NCI-H2171 treated with DMSO at 0.1 percent for 48 hours (cell line): ENCODE data around the gene RITA1.
"Not testable (repeated sequence)": the region's sequence is repeated elsewhere in the genome, so short reads cannot be mapped to it uniquely, and the experiment has no call there.

Experiments used
- DNase-seq: peaks from one replicate; lab custom pipeline; 2025; lab: John Stamatoyannopoulos, UW

RITA1 gene

DNA sequence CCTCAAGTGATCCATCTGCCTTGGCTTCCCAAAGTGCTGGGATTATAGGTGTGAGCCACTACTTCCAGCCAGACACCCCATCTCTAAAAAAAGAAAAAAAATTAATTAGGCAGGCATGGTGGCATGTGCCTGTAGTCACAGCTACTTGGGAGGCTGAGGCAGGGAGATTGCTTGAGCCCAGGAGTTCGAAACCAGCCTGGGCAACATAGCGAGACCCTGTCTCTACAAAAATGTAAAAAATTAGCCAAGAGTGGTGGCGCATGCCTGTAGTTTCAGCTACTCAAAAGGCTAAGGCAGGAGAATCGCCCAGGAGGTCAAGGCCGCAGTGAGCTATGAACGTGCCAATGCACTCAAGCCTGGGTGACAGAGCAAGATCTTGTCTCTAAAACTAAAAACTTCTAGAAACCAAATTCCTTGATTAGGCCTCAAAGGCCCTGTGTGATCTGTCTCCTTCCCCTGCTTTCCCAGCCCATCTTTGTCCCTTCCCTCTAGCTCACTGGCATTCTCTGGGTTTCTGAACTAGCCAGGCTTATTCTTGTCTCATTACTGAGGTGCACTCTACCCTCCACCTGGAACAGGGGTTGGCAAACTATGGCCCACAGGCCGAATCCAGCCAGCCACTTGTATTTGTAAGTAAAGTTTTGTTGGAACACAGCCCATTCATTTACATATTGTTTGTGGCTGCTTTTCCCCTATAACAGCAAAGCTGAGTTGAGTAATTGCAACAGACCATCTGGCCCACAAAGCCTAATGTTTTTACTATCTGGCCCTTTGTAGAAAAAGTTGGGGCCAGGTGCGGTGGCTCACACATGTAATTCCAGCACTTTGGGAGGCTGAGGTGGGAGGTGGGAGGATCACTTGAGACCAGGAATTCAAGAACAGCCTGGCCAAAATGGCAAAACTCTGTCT, 18.6 kb downstream of the RITA1 start:
- DNase-seq = peak; percentile 56

DNA sequence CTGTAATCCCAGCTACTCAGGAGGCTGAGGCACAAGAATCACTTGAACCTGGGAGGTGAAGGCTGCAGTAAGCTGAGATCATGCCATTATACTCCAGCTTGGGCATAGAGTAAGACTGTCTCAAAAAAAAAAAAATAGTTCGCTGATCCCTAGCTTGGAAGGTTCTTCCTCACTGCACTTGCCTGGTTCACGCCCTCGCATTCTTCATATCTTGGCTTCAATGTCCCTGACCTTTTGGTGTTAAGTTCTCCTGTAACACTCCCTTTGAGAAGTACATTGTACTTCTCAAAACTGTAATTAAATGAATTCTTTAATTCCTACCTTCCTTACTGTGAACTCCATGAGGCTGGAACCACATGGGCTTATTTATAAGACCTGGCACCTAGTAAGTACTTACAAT, 19.3 kb downstream of the RITA1 start:
- no peak for DNase-seq

DNA sequence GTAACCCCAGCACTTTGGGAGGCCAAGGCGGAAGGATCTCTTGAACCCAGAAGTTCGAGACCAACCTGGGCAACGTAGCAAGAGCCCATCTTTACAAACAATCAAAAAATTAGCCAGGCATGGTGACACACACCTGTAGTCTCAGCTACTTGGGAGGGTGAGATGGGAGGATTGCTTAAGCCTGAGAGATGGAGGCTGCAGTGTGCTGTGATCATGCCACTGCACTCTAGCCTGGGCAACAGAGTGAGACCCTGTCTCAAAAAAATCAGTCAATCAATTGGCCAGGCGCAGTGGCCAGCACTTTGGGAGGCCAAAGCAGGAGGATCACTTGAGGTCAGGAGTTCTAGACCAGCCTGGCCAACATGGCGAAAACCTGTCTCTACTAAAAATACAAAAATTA, 21.3 kb downstream of the RITA1 start:
- DNase-seq = not testable (repeated sequence)

DNA sequence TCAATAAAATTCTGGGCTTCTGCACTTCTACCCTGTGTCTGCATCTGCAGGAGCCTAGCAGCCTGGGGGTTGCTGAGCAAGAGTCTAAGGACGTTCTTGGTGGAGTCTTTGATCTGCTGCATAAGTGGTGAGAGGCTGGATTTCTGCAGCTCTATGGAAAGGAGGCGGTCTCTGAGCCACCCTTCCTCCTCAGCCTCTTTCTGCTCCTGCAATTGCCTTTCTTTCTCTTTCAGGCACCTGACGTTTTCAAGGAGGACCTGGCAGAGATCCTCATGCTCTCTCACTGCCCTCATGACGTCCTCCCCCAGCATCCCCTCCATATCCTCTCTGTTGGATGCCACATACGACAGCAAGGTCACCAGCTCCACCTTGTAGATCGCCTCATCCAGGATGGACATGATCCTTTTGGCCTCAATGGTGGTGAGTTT, 22.1 kb downstream of the RITA1 start:
- no peak for DNase-seq

DNA sequence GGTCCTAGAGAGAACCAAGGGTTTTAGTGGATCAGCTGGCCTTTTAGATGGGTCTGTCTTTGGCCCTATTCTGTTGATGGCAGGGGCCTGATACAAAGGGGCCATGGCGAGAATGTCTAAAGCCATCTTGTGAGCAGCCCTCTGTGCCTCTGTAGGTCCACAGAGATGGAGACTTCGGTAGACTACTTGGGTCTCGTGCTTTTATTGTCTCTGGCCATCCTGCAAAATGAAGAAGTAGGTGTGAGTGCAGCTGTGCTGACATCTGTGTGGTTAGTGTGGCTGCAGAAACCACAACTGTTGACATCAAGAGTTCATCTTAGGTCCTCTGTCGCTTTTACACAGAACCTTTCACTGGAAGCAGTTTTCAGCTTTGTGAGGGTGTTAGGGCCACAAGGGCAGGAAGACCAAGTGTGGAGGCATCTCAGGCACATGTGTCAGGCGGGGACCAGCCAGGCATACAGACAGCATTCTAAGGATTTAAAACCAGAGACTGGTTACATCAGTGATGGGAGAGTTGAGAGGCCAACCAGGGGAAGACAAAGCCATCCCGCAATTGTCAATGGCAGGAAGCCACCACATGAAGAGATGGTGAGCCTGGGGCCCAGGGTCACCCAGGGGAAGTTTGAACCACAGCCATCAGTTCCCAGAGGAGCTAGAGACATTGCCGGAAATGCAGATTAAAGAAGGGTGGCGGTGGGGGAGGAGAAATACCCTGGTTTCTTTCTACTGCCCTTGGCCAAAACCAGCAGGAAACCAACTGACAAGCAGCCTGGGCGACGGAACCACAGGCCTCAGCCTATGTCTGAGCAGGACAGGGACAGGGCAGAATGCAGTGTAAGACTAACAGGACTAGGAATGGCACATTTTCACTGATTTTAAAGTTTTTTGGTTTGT, 22.8 kb downstream of the RITA1 start:
- no peak for DNase-seq

DNA sequence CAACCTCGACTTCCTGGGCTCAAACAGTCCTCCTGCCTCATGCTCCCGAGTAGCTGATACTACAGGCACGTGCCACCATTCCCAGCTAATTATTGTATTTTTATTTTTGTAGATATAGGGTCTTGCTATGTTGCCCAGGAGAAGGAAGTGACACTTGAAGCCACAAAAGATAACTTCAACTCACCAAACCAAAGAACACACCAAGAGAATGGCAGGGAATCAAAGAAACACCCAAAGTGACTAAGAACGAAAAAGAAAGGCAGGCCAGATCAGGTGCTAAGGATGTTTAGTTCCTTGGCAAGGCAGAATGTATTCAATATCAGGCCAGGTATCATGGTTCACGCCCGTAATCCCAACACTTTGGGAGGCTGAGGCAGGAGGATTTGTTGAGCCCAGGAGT, 25.6 kb downstream of the RITA1 start:
- DNase-seq = no peak

DNA sequence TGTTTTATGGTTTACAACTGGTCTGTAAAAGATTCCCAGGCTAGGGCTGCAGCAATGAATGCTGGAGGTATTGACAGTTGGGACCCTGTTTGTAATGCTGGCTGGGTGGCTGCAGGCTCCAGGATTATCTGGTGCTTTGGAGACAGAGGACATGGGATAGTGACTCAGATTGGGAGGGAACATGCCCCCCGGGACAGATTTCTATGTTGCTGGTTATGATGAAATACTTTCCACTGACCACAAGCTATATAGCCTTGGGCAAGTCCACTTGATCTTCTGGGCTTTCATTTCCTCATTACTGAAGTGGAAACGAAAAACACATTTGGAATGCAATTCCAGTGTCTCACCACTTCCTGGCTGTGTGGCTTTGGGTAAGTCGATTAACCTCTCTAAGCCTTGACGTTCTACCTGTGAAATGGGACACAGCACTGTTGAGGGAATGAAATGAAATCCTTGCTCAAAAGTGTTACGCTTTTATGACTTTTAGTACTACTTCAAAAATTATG, 29.4 kb downstream of the RITA1 start:
- DNase-seq = no peak

DNA sequence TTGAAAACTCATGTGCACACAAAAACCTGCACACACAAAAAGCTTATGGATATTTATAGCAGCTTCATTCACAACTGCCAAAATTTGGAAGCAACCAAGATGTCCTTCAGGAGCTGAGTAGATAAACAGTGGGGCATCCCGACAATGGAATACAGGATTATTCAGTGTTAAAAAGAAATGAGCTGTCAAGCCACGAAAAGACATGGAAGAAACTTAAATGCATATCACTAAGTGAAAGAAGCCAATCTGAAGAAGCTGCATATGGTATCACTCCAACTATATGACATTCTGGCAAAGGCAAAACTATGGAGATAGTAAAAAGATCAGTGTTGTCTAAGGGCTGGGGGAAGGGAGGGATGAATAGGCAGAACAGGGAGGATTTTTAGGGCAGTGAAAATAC, 30.5 kb downstream of the RITA1 start:
- DNase-seq = no peak

DNA sequence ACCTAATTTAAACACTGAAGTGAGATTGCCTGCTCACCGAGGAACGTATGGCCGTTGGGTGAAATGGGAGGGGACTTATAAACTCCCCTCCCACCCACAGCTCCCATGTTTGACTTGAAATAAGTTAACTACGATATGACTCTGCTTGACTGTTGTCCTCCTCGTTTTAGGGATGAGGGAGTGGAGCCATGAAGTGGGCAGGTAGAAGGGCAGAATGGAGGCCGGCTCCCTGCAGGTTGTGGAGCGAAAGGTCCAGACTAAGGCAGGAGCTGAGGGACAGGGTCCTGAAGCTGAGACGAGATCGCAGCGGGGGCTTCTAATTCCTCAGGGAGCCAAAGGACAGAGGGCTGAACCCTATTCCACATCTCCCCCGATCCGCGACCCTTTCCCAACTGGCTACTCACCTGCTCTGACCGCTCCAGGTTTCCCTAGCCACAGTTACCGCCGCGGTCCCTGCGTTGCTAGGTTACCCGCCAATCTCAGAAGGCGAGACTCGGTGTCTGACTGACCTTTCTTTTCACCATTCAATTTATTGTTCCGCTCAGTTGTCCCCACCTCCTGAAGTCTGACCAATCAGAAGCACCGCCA, 35.2 kb downstream of the RITA1 start:
- no peak for DNase-seq

DNA sequence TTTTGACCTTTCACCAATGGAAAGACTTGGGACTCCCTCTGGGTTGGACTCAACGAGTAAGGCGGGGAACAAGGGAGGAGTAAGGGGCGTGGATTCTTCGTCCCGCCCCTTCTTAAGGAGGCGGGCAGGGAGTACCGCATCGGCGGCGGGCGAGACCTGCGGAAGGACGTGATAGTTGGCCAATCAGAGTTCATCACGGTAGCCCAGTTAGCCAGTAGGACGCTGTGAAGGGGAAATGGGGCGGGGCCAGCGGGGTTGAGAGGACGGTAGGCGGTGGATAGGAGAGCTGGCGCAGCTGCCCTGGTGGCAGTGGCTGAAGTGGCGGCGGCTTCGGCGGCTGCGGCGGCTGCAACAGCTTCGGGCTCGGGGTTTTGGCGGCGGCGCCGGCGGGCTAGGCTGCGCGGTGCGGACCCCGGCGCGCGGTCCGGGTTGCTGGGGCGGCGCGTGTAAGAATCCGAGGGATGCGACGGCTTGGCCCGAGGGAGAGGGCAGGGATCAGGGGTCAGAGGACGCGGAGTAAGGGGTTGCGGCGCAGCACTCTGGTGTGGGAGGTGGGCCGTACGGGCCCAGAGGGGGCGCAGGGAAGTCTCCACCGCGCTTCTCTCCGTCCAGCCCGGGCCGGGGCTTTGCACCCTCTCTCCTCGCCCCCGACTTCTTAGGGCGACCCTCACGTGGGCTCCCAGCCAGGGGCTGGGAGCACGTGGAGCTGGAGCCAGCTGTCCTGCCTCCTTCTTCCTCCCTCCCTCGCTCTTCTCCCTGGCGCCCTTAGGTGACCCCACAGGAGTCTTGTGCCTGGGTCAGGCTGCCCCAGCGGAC, 35.9 kb downstream of the RITA1 start, which contains the start of gene TPCN1:
TPCN1 (plus strand) TSS at position 284 of the 816 bp plus-strand sequence. CDS start 5,389 bp downstream, outside the sequence.
- DNase-seq = peak; percentile 100

DNA sequence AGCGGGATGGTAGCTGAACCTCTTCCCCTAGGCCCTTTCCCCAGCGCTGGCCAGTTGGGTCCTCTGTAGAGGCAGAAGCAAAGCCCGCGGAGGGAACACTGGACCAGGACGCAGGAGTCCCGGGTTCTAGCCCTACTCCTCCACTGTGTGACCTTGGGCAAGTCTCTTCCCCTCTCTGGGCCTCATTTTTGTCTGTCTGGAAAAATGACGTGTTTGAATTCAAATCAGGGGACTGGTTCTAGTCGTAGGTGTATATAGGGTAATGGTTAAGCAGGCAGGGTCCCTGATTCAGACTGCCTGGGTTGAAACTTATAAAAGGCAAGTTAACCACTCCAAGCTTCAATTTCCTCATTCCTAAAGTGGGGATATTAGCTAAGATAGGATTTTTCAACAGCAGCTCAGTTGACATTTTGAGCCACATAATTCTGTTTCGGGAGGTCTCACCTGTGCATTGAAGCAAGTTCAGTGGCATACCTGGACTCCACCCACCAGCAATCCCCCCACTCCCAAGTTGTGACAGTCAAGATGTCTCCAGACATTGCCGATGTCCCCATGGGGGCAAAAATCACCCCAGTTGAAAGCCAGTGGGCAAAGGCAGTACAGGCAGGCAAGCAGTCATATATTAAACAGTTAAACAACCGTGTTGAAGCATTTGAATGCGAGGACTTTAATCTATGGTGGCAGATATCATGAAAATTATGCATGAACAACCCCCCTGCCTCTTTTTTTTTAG, 36.6 kb downstream of the RITA1 start:
- DNase-seq = peak; percentile 42

DNA sequence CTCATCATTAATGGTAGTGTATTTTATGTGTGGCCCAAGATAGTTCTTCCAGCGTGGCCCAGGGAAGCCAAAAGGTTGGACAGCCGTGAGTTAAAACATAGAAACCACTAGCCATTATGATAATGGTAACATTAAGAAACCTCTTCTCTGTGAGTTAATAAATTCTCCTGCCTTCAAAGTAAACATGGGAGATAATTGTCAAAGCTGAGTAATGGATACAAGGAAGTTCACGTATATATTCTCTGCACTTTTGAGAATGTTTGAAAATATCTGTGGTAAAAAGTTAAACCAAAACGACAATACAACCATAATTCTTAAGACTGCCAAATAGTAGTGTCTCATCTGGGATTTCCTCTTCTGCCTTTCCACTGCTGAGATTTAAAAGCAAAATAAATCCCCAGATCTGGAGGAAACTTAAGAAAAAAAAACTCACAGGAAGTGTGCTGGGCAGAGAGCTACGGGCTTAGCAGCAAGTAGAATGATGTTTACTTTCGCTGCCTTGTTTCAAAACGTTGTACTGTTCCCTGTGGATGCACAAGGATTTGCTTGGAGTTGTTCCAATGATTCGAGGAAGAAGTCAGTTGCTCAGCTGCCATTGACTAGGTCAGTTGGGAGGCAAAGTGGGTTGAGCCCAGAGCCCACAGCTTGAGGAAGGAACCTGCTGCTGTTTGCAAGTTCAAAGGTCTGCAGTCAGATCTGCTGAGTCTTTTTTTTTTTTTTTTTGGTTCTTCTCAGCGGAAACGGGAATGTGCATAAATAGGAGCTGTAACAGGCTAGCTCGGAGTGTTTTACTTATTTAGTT, 37.4 kb downstream of the RITA1 start:
- peak; percentile 58 for DNase-seq

DNA sequence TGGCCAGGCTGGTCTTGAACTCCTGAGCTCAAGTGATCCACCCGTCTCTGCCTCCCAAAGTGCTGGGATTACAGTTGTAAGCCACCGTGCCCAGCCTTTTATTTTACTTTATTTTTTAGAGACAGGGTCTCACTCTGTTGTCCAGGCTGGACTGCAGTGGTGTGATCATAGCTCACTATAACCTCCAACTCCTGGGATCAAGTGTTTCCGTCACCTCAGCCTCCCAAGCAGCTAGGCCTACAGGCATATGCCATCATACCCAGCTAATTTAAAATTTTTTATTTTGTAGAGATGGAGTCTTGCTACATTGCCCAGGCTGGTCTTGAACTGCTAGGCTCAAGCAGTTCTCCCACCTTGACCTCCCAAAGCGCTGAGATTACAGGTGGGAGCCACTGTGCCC, 39.4 kb downstream of the RITA1 start:
- DNase-seq = no peak

DNA sequence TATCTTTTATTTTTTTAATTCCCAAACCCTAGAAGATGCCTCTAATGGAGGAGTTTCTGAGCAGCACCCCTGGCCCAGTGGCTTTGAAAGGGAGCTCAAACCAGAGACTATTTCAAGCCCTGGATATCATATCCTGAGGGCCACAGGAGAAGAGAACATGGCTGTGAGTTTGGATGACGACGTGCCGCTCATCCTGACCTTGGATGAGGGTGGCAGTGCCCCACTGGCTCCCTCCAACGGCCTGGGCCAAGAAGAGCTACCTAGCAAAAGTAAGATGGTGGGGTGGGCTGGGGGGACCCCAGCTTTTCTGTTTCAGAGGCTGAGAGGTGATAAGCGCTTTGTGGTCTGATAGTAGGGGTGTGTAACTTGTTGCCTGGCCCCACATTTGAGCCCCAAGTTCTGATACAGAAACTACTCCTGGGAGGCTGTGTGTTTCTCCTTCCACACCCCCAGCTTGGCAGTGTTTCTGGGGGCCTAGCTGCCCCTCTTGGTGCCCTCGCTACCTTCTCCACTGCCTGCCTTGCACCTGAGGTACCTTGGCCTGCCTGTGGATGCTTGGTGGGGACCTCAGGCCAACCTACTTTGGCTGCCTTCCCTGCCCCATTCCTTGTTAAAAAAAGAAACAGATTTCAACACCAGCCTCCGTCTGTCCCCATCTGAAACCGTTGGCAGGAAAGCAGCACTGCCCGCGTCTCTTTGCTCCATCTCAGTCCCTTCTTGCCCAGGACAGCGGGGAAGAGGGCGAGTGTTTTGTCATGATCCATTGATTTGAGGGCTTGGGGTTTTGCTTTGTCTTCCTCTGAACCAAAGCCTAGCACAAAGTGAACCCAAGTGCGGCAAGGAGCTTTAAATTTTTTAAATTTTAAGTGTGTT, 41.4 kb downstream of the RITA1 start:
- no peak for DNase-seq

DNA sequence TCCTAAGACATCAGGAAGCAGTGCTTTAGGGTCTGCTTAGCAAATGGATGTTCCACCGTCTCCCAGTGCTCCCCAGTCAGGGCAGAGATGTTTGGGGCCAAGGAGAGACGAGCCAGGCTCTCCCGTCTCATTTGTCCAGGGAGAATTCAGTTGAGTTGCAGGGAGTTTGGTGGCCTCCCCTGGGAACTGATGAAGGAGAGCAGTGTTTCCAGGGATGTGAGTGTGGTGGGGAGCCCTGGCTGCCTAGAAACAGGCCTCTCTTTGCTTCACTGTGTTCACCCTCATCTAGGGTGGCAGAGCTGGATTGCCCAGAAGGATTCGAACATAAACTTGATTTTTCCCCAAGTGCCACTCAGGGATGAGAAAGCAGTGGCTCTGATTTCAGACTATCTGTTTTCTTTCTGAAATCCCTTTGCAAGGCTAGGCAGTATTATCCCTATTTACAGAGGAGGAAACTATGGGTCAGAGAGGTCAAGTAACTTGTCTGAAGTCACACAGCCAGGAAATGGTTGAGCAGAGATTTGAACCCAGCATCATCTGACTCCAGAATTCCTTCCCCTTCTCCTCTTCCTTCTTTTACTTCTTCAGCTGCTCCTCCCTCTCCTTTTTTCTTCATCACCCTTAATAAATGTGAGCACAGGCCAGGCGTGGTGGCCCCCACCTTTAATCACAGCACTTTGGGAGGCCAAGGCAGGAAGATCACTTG, 42.3 kb downstream of the RITA1 start:
- no peak for DNase-seq

DNA sequence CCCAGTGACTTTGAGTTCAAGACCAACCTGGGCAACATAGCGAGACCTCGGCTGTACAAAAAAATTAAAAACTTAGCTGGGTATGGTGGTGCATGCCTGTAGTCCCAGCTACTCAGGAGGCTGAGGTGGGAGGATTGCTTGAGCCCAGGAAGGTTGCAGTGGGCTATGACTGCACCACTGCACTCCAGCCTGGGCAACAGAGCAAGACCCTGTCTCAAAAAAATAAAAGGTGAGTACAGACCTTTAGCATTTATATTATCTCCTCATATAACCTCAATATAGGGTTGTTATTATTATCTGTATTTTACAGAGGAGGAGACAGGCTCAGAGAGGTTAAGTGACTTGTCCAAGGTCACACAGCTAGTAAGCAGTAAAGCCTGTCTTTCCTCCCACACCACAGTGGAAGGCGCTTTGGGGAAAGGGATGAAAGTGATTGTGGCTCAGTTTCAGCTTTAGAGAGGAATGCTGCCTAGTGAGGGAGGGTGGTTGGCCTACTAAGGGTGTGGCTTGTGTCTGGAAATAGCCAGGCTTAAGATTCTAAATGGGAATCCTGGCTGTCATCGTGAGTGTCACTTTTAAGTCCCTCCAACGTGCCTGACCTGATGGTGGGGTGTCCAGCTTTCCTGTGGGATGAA, 43.0 kb downstream of the RITA1 start:
- DNase-seq = no peak
